ENCODE data around the gene PXDN. TPM values are rescaled to one million over a fixed set of nuclear protein-coding genes. Genes with fewer than 3 reads are reported as not detected.

The PXDN gene
- polyA plus RNA-seq, 4 donors: 154 to 191 (median 170) TPM

- no peak for DNase-seq (ENCODE audit: low read depth in 4 of 4, low spot score in 2 of 4)
These were observed 153.5 kb downstream of the PXDN start for GRCh38 chr2:1590596-1591460.

DNA sequence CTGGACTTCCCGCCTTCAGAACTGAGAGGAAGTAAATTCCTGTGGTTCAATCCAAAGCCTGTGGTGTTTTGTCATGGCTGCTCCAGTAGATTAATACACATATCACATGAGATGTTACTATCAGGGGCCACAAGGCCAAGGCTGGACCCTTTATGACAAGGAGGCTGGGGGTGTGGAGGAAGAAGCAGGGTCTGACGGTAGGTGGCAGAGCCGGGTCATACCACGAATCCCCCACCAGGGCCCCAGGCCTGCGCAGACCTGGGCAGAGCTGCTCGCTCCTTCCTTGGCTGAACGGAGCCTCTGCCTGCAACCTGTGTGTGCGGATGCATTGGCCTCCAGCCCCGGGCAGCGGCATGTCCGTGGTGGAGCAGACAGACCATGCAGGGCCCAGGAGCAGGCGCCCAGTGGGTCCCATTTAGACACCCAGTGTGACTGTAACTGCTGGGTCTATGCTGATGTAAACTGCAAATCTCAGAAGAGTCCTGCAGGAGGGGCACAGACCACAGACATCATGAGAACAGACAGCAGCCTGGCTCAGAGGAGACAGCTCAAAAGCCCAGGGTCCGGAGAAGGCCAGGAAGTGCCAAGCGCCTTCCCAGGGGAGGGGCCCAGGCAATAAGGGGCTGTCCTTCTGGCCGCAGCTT, 155.2 kb downstream of the PXDN start:
- no peak for DNase-seq (ENCODE audit: low read depth in 4 of 4, low spot score in 2 of 4)

- DNase-seq (ENCODE audit: low read depth in 4 of 4, low spot score in 2 of 4): no peak
These were observed 156.0 kb downstream of the PXDN start for GRCh38 chr2:1588051-1588977.

DNA sequence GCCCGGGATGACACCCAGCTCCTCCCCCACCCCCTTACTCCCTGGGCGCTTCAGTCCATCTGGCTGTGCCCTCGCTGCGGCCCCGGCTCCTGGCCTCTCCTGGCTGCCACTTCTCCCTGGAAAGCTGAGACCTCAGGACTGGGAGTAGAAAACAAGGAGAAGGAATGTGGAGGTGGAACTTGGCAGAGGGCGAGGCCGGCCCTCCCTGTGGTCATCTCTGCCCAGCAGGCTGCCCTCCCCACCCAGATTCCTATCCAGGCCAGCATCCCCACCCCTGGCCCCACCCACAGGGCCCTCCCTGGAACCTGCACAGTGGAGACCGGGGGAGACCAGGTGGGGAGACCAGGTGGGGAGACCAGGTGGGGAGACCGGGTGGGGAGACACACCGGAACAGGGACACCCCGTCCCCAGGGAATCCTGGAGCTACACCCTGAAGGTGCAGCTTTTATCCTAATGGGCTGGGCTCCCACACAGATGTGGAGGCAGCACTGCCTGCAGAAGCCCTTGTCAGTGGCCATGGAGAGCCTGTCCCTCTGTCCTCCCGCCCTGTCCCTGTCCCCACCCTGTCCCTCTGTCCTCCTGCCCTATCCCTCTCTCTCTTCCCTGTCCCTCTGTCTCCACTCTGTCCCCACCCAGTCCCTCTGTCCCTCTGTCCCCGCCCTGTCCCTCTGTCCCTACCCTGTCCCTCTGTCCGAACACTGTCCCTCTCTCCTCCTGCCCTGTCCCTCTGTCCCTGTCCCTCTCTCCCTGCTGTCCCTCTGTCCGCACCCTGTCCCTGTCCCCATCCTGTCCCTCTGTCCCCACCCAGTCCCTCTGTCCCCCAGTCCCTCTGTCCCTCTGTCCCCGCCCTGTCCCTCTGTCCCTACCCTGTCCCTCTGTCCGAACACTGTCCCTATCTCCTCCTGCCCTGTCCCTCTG, 157.1 kb downstream of the PXDN start:
- no peak for DNase-seq (ENCODE audit: low read depth in 4 of 4, low spot score in 2 of 4)

GRCh38 chr2:1586251-1586922, 157.9 kb downstream of the PXDN start:
- DNase-seq (ENCODE audit: low read depth in 4 of 4, low spot score in 2 of 4): no peak

DNA sequence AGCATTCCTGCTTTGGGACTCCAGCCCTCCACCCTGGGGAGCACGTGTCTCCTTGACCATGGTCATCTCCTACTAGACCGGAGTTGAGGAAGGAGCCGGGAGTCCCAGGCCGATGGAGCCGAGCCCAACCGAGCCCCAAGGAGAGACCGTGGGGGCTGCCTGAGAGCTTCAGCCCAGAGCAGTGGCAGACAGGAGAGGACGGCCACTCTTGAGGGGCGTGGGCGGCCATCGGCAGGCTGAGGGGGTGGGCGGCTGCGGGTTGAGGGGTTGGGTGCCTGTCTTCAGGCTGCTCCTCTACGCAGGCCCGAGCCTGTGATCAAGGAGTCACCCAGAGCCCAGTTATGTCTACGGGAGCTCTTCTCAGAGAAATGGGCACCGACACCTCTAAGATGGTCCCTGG, 158.7 kb downstream of the PXDN start:
- no peak for DNase-seq (ENCODE audit: low read depth in 4 of 4, low spot score in 2 of 4)

- no peak for DNase-seq (ENCODE audit: low read depth in 4 of 4, low spot score in 2 of 4)
These were observed 159.4 kb downstream of the PXDN start for GRCh38 chr2:1584691-1585485.

- no peak for DNase-seq (ENCODE audit: low read depth in 4 of 4, low spot score in 2 of 4)
These were observed 160.2 kb downstream of the PXDN start for GRCh38 chr2:1584051-1584531.

GRCh38 chr2:1582891-1583341, 161.4 kb downstream of the PXDN start:
- no peak for DNase-seq (ENCODE audit: low read depth in 4 of 4, low spot score in 2 of 4)

DNA sequence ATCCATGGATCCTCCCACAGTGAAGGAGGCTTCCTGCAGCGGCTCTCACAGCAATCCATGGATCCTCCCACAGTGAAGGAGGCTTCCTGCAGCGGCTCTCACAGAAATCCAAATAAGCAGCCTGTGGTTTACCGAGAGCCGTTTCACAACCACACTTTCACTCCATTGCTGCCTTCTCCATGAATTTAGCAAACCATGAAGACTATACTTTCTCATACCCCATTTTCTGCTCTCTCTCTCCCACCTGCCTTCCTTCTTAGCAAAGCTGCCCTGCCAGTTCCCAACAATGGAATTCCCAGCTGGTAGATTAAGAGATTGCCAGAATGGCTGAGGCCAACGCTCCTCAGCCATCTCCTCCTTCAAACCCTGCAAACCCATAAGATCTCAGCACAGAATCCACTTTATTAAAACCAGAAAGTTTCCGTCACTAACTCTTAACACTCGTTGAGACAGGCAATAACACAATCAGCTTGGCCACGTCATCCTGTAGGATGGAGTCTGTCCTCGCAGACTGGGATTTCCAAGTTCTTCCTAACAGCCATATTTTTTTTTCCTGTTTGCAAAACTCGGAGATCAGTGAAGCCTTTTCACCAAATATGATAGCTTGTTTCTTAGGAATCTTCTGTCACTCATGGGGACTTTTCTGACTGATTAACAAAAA, 162.2 kb downstream of the PXDN start:
- no peak for DNase-seq (ENCODE audit: low read depth in 4 of 4, low spot score in 2 of 4)

Measured in left renal cortex interstitium (tissue), 4 donors.